ENCODE results near the gene HOXA11. TPM values are rescaled to one million over a fixed set of nuclear protein-coding genes. Genes with fewer than 3 reads are reported as not detected.

HOXA11 gene
- total and polyA plus RNA-seq, 3 donors from 2014 or later, result 0.25 to 0.96 TPM; not detected in 1

MicroRNA genes within 50 kb of the gene (microRNA counts, 767-probe panel; counts per million panel counts)
- 0 to 152 counts per million in 2 donors for microRNA hsa-miR-196b-5p

Small RNAs within 50 kb of the gene (microRNA-seq; reads per million reads assigned to microRNA genes)
- 43.8 to 62.2 reads per million in 2 donors for gene MIR196B (ENCODE audit: borderline number of aligned reads in 2 of 2, borderline replicate concordance in 1 of 2)

Small RNAs within 50 kb of the gene (small RNA-seq; reads per million reads assigned to genes)
- gene AC004080.5 (0 reads per million in 2 donors), gene RF02140 (0 reads per million in 2 donors), gene RF02141 (0 reads per million in 2 donors)

Other genes with a start within 250 kb of the HOXA11 start
- under 1 TPM; 0.37 to 0.79 TPM for gene HOXA1, start 89.2 kb downstream of the HOXA11 start, total RNA-seq
- gene HOXA1, start 89.2 kb downstream of the HOXA11 start, polyA plus RNA-seq (ENCODE audit: insufficient read depth, low read depth, low replicate concordance), result 0.16 TPM
- under 1 TPM in 1 of 2 donors, not detected in 1; 0.31 TPM for gene HOXA2, start 82.5 kb downstream of the HOXA11 start, total RNA-seq
- gene HOXA2, start 82.5 kb downstream of the HOXA11 start, polyA plus RNA-seq (ENCODE audit: insufficient read depth, low read depth, low replicate concordance), result 0.32 TPM
- 1 to 10 TPM; 1.7 to 3.4 TPM for gene HOXA4, start 54.5 kb downstream of the HOXA11 start, total RNA-seq
- 3.3 TPM for gene HOXA4, start 54.5 kb downstream of the HOXA11 start, polyA plus RNA-seq (ENCODE audit: insufficient read depth, low read depth, low replicate concordance)
- under 1 TPM in 1 of 2 donors, not detected in 1; 0.63 TPM for gene HOXA5, start 41.6 kb downstream of the HOXA11 start, total RNA-seq
- gene HOXA5, start 41.6 kb downstream of the HOXA11 start, polyA plus RNA-seq (ENCODE audit: insufficient read depth, low read depth, low replicate concordance), result 7.6 TPM
- gene HOXA6, start 37.5 kb downstream of the HOXA11 start, total RNA-seq, result not detected
- gene HOXA6, start 37.5 kb downstream of the HOXA11 start, polyA plus RNA-seq (ENCODE audit: insufficient read depth, low read depth, low replicate concordance), result 0.37 TPM
- gene HOXA3, start 32.6 kb downstream of the HOXA11 start, total RNA-seq, result 1 to 10 TPM in 1 of 2 donors, under 1 TPM in 1; 0.93 to 2.4 TPM
- 2.8 TPM for gene HOXA3, start 32.6 kb downstream of the HOXA11 start, polyA plus RNA-seq (ENCODE audit: insufficient read depth, low read depth, low replicate concordance)
- 1 to 10 TPM; 3.1 to 7.8 TPM for gene HOXA7, start 28.6 kb downstream of the HOXA11 start, total RNA-seq
- gene HOXA7, start 28.6 kb downstream of the HOXA11 start, polyA plus RNA-seq (ENCODE audit: insufficient read depth, low read depth, low replicate concordance), result 13.1 TPM
- under 1 TPM; 0.25 to 0.39 TPM for gene HOXA9, start 19.7 kb downstream of the HOXA11 start, total RNA-seq
- 1.0 TPM for gene HOXA9, start 19.7 kb downstream of the HOXA11 start, polyA plus RNA-seq (ENCODE audit: insufficient read depth, low read depth, low replicate concordance)
- gene HOXA10, start 10.9 kb downstream of the HOXA11 start, total RNA-seq, result 1 to 10 TPM in 1 of 2 donors, under 1 TPM in 1; 0.31 to 1.8 TPM
- 1.6 TPM for gene HOXA10, start 10.9 kb downstream of the HOXA11 start, polyA plus RNA-seq (ENCODE audit: insufficient read depth, low read depth, low replicate concordance)
- gene HOXA13, start 14.9 kb upstream of the HOXA11 start, total RNA-seq, result not detected
- 0.30 TPM for gene HOXA13, start 14.9 kb upstream of the HOXA11 start, polyA plus RNA-seq (ENCODE audit: insufficient read depth, low read depth, low replicate concordance)
- gene EVX1, start 57.6 kb upstream of the HOXA11 start, total RNA-seq, result under 1 TPM; 0.25 to 0.63 TPM
- 1.4 TPM for gene EVX1, start 57.6 kb upstream of the HOXA11 start, polyA plus RNA-seq (ENCODE audit: insufficient read depth, low read depth, low replicate concordance)